Omental fat pad (tissue), 4 donors: ENCODE measurements around the gene IGFLR1. TPM values are rescaled to one million over a fixed set of nuclear protein-coding genes. Genes with fewer than 3 reads are reported as not detected.
A peak's percentile ranks its signal among the peaks of the same experiment; 100 is the strongest.

Source experiments
- ATAC-seq: fragments of 150-250 bp; one replicate; pipeline ENCODE4 v1.9.1; 2016; ENCODE audit warnings: mild to moderate bottlenecking, moderate library complexity; ENCODE audit not compliant: low FRiP score
- DNase-seq: peaks from one replicate; pipeline ENCODE4 v3.0.0-alpha.2; 2019; ENCODE audit warnings: low spot score
- CTCF ChIP-seq, 3 donors: fragments of 450-650 bp; IDR thresholded peaks; one replicate each; pipeline ENCODE4 v1.5.1; 2016 to 2017; ENCODE audit warnings: antibody characterized with exemption in 3 of 3, mild to moderate bottlenecking in 3 of 3, moderate library complexity in 2 of 3
- total RNA-seq, 4 donors: library from RNA; depleted of rRNA; stranded (reverse); fragments of >200 nt; gene quantifications; one replicate each; pipeline ENCODE4 v1.1.0, GENCODE V29; 2016

IGFLR1 gene
- total RNA-seq, 4 donors from 2014 or later = 5.8 to 14.8 (median 10.1) TPM

GRCh38 chr19:35757749-35758608 is 15.7 kb upstream of the IGFLR1 start, which contains the start of gene PROSER3:
PROSER3 (plus strand) TSS chr19:35758176; CDS start chr19:35758216, 40 bp downstream.
- DNase-seq = peak; percentile 94
- no peak for TF ChIP-seq CTCF (IDR thresholded peaks at IDR 0.05)
- ATAC-seq = peak; percentile 89

GRCh38 chr19:35757231-35757748 is 15.0 kb upstream of the IGFLR1 start:
- ATAC-seq = peak; percentile 79
- no peak for TF ChIP-seq CTCF (IDR thresholded peaks at IDR 0.05)
- peak; percentile 53 for DNase-seq

- ATAC-seq = no peak
- no peak for DNase-seq
These were observed 14.4 kb upstream of the IGFLR1 start, which contains the start of gene HSPB6 for GRCh38 chr19:35756377-35757230. HSPB6 (minus strand) TSS chr19:35757029; CDS start chr19:35757008, 21 bp downstream.

GRCh38 chr19:35755550-35756376 is 13.5 kb upstream of the IGFLR1 start:
- peak; percentile 36 for DNase-seq
- ATAC-seq = peak; percentile 33
- TF ChIP-seq CTCF (IDR thresholded peaks at IDR 0.05) = no peak

More at GRCh38 chr19:35756377-35757230, 14.4 kb upstream of the IGFLR1 start, which contains the start of gene HSPB6:
- TF ChIP-seq CTCF (IDR thresholded peaks at IDR 0.05) = no peak

- TF ChIP-seq CTCF (IDR thresholded peaks at IDR 0.05) = no peak
- DNase-seq (no peak), ATAC-seq (no peak)
These were observed 12.9 kb upstream of the IGFLR1 start for GRCh38 chr19:35755131-35755549.
